NT2/D1 (cell line): ENCODE results near the gene CHST12.

Experiments
- YY1 ChIP-seq: IDR thresholded peaks from 2 replicates; pipeline ENCODE4 v1.6.1; 2011; ENCODE audit not compliant: insufficient read length, insufficient read depth
- ZNF274 ChIP-seq: IDR thresholded peaks from 2 replicates; pipeline ENCODE4 v1.6.1; 2011; ENCODE audit warnings: mild to moderate bottlenecking, low read depth, low read length

- TF ChIP-seq YY1 (no peak), ZNF274 (no peak)
Measured at GRCh38 chr7:2416650-2417049, 13.2 kb downstream of the CHST12 start.
